Type B pancreatic cell (in vitro differentiated cells): Measurements from ENCODE around the gene SCGB1C1. TPM values are rescaled to one million over a fixed set of nuclear protein-coding genes. Genes with fewer than 3 reads are reported as not detected.
"Not testable (repeated sequence)": the region's sequence is repeated elsewhere in the genome, so short reads cannot be mapped to it uniquely, and the experiment has no call there.

Experiments
- DNase-seq: peaks from one replicate; pipeline ENCODE4 v3.0.0; 2021; ENCODE audit warnings: mixed read lengths; ENCODE audit not compliant: unreplicated experiment; ENCODE audit errors: extremely low spot score
- H3K27ac Mint-ChIP-seq: 2 replicates; pipeline ENCODE4 v1.8.0; 2021; ENCODE audit warnings: mild to moderate bottlenecking, mixed read lengths
- H3K27me3 Mint-ChIP-seq: 2 replicates; pipeline ENCODE4 v1.8.0; 2021; ENCODE audit warnings: mixed read lengths
- H3K36me3 Mint-ChIP-seq: 2 replicates; pipeline ENCODE4 v1.8.0; 2021; ENCODE audit warnings: mixed read lengths
- H3K4me1 Mint-ChIP-seq: one replicate; pipeline ENCODE4 v1.8.0; 2021; ENCODE audit warnings: mixed read lengths; ENCODE audit not compliant: unreplicated experiment
- H3K4me3 Mint-ChIP-seq: 2 replicates; pipeline ENCODE4 v1.8.0; 2021; ENCODE audit warnings: mild to moderate bottlenecking, mixed read lengths
- H3K9me3 Mint-ChIP-seq: 2 replicates; pipeline ENCODE4 v1.8.0; 2021; ENCODE audit warnings: mixed read lengths
- total RNA-seq: library from RNA; stranded (reverse); gene quantifications from 2 replicates; pipeline ENCODE4 v1.2.1, GENCODE V29; 2021; ENCODE audit warnings: low replicate concordance
- TF ChIP-seq, protein P1 (sequence below): fragments of 200-600 bp; sonication (generic); conservative IDR thresholded peaks from 2 replicates; pipeline ENCODE4 v1.5.0; 2021; ENCODE audit warnings: antibody characterized with exemption, mild to moderate bottlenecking

SCGB1C1 gene
- total RNA-seq, 1 donor from 2014 or later: not detected

DNA sequence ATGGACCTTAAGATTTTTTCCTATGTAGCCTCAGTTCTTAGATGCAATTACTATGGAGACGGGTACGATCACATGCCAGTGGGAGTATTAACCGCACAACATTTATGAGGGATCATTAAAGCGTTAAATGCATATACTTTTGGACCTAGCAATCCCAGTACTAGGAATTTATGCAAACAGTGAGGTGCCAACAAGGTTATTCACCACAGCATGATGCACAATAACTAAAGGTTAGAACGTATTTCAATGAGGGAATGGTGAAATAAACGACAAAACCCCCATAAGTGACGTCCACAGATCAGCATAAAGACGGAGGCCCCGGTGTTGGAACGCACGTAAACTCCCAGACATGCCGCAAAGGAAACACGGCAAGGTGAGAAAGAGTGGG, 42.7 kb downstream of the SCGB1C1 start:
- DNase-seq: no peak
- Mint-ChIP-seq H3K27me3 (no peaks in the 10 kb centered on the region), H3K27ac (peak overlapping the region; percentile 87), H3K4me3 (peak overlapping the region; percentile 99), H3K9me3 (no peaks in the 10 kb centered on the region), H3K4me1 (peaks cover 20% of the 10 kb centered on the region), H3K36me3 (peaks cover 8% of the 10 kb centered on the region)
- TF ChIP-seq, protein P1, sequence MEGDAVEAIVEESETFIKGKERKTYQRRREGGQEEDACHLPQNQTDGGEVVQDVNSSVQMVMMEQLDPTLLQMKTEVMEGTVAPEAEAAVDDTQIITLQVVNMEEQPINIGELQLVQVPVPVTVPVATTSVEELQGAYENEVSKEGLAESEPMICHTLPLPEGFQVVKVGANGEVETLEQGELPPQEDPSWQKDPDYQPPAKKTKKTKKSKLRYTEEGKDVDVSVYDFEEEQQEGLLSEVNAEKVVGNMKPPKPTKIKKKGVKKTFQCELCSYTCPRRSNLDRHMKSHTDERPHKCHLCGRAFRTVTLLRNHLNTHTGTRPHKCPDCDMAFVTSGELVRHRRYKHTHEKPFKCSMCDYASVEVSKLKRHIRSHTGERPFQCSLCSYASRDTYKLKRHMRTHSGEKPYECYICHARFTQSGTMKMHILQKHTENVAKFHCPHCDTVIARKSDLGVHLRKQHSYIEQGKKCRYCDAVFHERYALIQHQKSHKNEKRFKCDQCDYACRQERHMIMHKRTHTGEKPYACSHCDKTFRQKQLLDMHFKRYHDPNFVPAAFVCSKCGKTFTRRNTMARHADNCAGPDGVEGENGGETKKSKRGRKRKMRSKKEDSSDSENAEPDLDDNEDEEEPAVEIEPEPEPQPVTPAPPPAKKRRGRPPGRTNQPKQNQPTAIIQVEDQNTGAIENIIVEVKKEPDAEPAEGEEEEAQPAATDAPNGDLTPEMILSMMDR: no peak

DNA sequence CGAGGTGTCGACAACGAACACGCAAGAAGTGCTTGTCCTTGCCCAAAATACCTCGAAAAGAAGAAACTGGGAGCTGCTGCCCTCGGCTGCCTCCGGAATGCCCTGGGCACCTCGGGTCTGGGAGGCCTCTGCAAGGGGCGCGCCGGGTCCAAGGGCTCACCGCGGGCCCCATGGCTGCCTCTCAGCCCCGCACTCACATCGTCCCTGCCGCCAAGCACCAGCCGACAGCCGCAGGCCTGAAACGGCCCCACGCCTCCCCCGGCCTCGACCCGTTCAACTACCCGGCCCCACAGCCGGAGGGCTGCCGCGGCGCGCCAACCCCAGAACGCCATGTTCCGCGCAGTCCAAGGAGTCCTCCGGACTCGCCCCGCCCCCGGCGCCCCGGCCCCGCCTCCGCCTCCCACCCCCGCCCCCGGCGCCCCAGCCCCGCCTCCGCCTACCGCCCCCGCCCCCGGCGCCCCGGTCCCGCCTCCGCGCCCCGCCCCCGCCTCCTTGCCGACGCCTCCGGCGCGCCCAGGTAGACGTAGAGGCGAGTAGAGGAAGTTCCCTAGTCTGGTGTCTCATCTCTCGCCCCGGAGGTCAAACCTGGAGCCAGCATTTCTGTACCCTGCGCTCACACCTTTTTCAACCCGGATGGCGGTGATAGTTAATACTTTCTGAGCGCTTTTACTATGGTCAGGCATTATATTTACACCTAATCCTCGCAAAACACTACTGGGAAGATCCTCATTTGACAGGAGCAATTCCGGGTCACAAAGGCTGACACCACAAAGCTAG, 43.3 kb downstream of the SCGB1C1 start, which contains the start of gene SIRT3:
TSS of gene SIRT3 (minus strand) at position 346 of the 777 bp plus-strand sequence. CDS start at position 332, 14 bp downstream.
- TF ChIP-seq, protein P1: peak; percentile 62
- DNase-seq: peak; percentile 86
- Mint-ChIP-seq H3K27ac (peak within 1 kb of the TSS; percentile 96), H3K9me3 (no peaks in the 10 kb centered on the region), H3K36me3 (peaks cover 8% of the 10 kb centered on the region), H3K4me3 (peak within 1 kb of the TSS; percentile 99), H3K27me3 (no peaks in the 10 kb centered on the region), H3K4me1 (peaks cover 20% of the 10 kb centered on the region)

DNA sequence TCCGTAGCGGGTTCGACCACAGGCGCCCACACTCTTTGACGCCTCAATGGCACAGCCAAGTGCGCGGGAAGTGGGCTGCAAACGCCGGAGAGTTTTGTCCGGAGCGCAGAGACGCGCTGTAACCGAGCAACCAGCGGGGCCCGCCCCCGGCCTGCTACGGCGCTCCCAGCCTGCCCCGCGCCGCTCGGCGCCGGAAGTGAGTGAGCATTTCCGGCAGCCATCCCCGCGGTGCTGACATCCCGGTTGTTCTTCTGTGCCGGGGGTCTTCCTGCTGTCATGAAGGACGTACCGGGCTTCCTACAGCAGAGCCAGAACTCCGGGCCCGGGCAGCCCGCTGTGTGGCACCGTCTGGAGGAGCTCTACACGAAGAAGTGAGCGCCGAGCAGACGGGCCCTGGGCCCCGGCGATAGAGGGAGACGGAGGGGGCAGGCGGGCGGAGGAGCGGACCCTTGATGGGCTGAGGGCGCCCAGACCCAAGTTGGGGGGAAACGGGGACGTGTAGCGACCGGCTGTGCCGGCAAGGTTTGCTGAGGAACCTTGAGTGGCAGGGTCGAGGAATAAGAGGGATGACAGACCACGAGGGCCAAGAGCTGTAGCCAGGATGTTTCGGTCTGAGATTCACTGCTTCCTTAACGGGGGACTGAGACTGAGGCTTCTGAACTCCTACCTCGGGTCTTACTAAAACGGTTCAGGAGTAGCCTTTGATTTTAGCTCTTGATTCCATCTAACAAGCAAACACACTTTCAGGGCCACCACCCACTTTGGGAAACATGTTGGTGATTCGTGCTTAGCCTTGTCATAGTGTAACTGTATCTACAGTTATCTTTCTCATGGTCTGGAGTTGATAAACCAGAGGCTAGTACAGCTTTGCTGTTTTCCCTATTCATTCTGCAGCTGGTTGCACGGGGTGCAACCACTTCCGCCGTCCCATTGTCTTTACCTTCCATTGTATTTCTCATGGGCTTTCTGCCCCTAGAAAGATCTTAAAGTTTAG, 44.2 kb downstream of the SCGB1C1 start, which contains the start of gene PSMD13:
TSS of gene PSMD13 (plus strand) at position 203 of the 994 bp plus-strand sequence. CDS start at position 277, 74 bp downstream.
- Mint-ChIP-seq H3K9me3 (no peaks in the 10 kb centered on the region), H3K4me3 (peak within 1 kb of the TSS; percentile 99), H3K27me3 (no peaks in the 10 kb centered on the region)

DNA sequence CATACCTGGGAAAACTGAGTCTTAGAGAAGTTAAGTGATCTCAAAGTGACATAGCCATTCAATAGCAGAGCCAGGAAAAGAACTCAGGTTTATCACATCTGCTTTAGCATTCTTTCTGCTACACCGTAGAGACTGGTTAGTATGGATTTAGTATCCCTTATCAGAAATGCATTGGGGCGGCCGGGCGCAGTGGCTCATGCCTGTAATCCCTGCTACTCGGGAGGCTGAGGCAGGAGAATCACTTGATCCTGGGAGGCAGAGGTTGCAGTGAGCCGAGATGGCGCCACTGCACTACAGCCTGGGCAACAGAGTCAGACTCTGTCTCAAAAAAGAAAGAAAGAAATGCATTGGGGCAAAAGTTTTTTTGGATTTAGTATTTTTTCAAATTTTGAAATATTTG, 45.5 kb downstream of the SCGB1C1 start:
- DNase-seq, H3K27me3 Mint-ChIP-seq, H3K36me3 Mint-ChIP-seq, H3K9me3 Mint-ChIP-seq: not testable (repeated sequence)
- Mint-ChIP-seq H3K4me1 (peaks cover 20% of the 10 kb centered on the region), H3K27ac (peak overlapping the region; percentile 96), H3K4me3 (peak overlapping the region; percentile 99)

More for the DNA sequence above, 44.2 kb downstream of the SCGB1C1 start, which contains the start of gene PSMD13:
- TF ChIP-seq, protein P1: peak; percentile 54
- peak; percentile 89 for DNase-seq
- H3K4me1 Mint-ChIP-seq: peaks cover 20% of the 10 kb centered on the region
- H3K27ac Mint-ChIP-seq: peak within 1 kb of the TSS; percentile 96
- peaks cover 8% of the 10 kb centered on the region for H3K36me3 Mint-ChIP-seq

DNA sequence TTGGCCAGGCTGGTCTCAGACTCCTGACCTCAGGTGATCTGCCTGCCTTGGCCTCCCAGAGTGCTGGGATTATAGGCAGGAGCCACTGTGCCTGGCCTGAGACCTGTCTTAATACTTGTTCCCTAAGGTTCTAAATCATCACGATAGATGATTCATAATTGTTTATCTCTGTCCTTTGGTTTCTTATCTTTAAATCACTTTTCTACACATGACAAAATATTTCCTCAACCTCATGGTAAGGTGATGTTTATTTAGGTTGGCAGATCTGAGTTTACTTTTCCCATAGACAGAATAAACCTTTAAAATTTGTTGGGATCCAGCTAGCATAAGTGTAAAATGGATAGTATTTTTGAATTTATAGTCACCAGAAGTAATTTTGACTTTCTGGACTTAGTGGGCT, 47.4 kb downstream of the SCGB1C1 start:
- Mint-ChIP-seq H3K27ac (no peak overlapping the region), H3K4me3 (no peak overlapping the region), H3K36me3 (peaks cover 4% of the 10 kb centered on the region), H3K27me3 (no peaks in the 10 kb centered on the region), H3K4me1 (peaks cover 17% of the 10 kb centered on the region), H3K9me3 (no peaks in the 10 kb centered on the region)
- no peak for DNase-seq
- TF ChIP-seq, protein P1: no peak
